HCT116 (cell line): ENCODE measurements around the gene POU4F1. TPM values are rescaled to one million over a fixed set of nuclear protein-coding genes. Genes with fewer than 3 reads are reported as not detected.

Source experiments
- ATAC-seq: fragments of 200-7000 bp; cut with Tn5 transposase; 2 replicates; pipeline ENCODE4 v1.9.1; 2020; ENCODE audit warnings: mild to moderate bottlenecking, moderate library complexity
- BruUV-seq: library from RNA; stranded (reverse); fragments of 400-500 nt; replicated peaks from 2 replicates; lab custom pipeline; 2021; lab: Mats Ljungman, UMichigan
- CTCF ChIA-PET: fragments of 300-600 bp; sonication (Branson Sonifier 250); formaldehyde crosslinking; loops from one replicate; lab custom pipeline; 2021; ENCODE audit warnings: antibody characterized with exemption; lab: Charles Lee
- POLR2A ChIA-PET: fragments of 300-600, 350-600 bp; sonication (Branson Sonifier 250); formaldehyde crosslinking; loops from one replicate; lab custom pipeline; 2021; ENCODE audit warnings: antibody characterized with exemption; lab: Charles Lee
- RAD21 ChIA-PET, 2 experiments: fragments of 300-600 bp; sonication (Branson Sonifier 250); formaldehyde crosslinking; loops; one replicate each; lab custom pipeline; 2023; ENCODE audit warnings: low total read pairs in 2 of 2; ENCODE audit not compliant: uncharacterized antibody in 2 of 2, unreplicated experiment in 2 of 2, low non-redundant PET in 1 of 2; lab: Charles Lee
- DNase-seq: peaks from one replicate; pipeline ENCODE4 v3.0.0-alpha.2; 2010; ENCODE audit warnings: low read depth, low spot score
- H2AFZ ChIP-seq: fragments of 200-600 bp; shearing (Covaris generic), sonication (generic); 2 replicates; pipeline ENCODE4 v1.6.1; 2017; ENCODE audit warnings: low read depth, mixed run types, mixed read lengths, antibody characterized with exemption, low read length; ENCODE audit not compliant: poor library complexity, severe bottlenecking
- H3K27ac ChIP-seq: 2 replicates; pipeline ENCODE4 v1.5.1; 2012; ENCODE audit warnings: low read depth, low read length
- H3K27me3 ChIP-seq: fragments of 200-600 bp; sonication (generic); 2 replicates; pipeline ENCODE4 v1.6.1; 2016; ENCODE audit warnings: mixed run types, low read length, mixed read lengths; ENCODE audit not compliant: insufficient read depth
- H3K36me3 ChIP-seq, 2 experiments: fragments of 200-500 bp in 1 of 2; fragments of 200-600 bp in 1 of 2; sonication (Bioruptor generic) in 1 of 2; sonication (generic) in 1 of 2; 2 replicates each; pipeline versions ENCODE4 v1.5.1 to v1.6.1; 2014 to 2016; ENCODE audit warnings: low read length in 2 of 2, inconsistent platforms in 1 of 2, mixed read lengths in 1 of 2, mixed run types in 1 of 2; ENCODE audit not compliant: insufficient read depth in 2 of 2, control insufficient read depth in 1 of 2
- H3K4me1 ChIP-seq, 2 experiments: fragments of 200-600 bp in 1 of 2; sonication (generic) in 1 of 2; 2 replicates each; pipeline versions ENCODE4 v1.5.1 to v1.6.1; 2012 to 2017; ENCODE audit warnings: low read length in 2 of 2, inconsistent platforms in 1 of 2, mild to moderate bottlenecking in 1 of 2, mixed read lengths in 1 of 2, mixed run types in 1 of 2, moderate library complexity in 1 of 2; ENCODE audit not compliant: insufficient read depth in 2 of 2, control insufficient read depth in 1 of 2
- H3K4me2 ChIP-seq: fragments of 200-600 bp; sonication (generic); 2 replicates; pipeline ENCODE4 v1.6.1; 2017; ENCODE audit warnings: mixed run types, low read length, mixed read lengths
- H3K4me3 ChIP-seq, 2 experiments: fragments of 200-600 bp in 1 of 2; sonication (generic) in 1 of 2; replicated peaks in 1 of 2; 2 replicates each; pipeline ENCODE4 v1.5.1; 2011 to 2016; ENCODE audit warnings: low read length in 2 of 2, control low read depth in 1 of 2, low read depth in 1 of 2, mild to moderate bottlenecking in 1 of 2, mixed read lengths in 1 of 2, mixed run types in 1 of 2
- H3K79me2 ChIP-seq: fragments of 200-600 bp; sonication (generic); 2 replicates; pipeline ENCODE4 v1.6.1; 2017; ENCODE audit warnings: mild to moderate bottlenecking, mixed run types, low read length, moderate library complexity, mixed read lengths; ENCODE audit not compliant: insufficient read depth
- H3K9ac ChIP-seq: fragments of 200-600 bp; sonication (generic); 2 replicates; pipeline ENCODE4 v1.6.1; 2016; ENCODE audit warnings: low read length, mixed read lengths
- H3K9me2 ChIP-seq: fragments of 200-600 bp; sonication (generic), shearing (Covaris generic); 2 replicates; pipeline ENCODE4 v1.6.1; 2017; ENCODE audit warnings: mixed run types, mild to moderate bottlenecking, moderate library complexity; ENCODE audit not compliant: insufficient read depth
- H3K9me3 ChIP-seq, 2 experiments: fragments of 200-500 bp in 1 of 2; fragments of 200-600 bp in 1 of 2; sonication (Bioruptor generic) in 1 of 2; sonication (generic) in 1 of 2; 2 replicates each; pipeline ENCODE4 v1.6.1; 2014 to 2017; ENCODE audit warnings: low read length in 2 of 2, mixed read lengths in 2 of 2, inconsistent platforms in 1 of 2, low read depth in 1 of 2, mild to moderate bottlenecking in 1 of 2, mixed run types in 1 of 2, moderate library complexity in 1 of 2; ENCODE audit not compliant: control insufficient read depth in 1 of 2, insufficient read depth in 1 of 2
- H4K20me1 ChIP-seq: fragments of 200-600 bp; sonication (generic), shearing (Covaris generic); 2 replicates; pipeline ENCODE4 v1.6.1; 2017; ENCODE audit warnings: mixed run types, mild to moderate bottlenecking, moderate library complexity; ENCODE audit not compliant: insufficient read depth
- ELF1 ChIP-seq: IDR thresholded peaks from 2 replicates; pipeline ENCODE4 v1.6.1; 2012; ENCODE audit warnings: low read depth, borderline replicate concordance
- EZH2 ChIP-seq: fragments of 200-600 bp; sonication (generic); IDR thresholded peaks from 2 replicates; pipeline ENCODE4 v1.6.1; 2017; ENCODE audit warnings: antibody characterized with exemption, mixed run types
- FOSL1 ChIP-seq: IDR thresholded peaks from 2 replicates; pipeline ENCODE4 v1.6.1; 2012; ENCODE audit warnings: low read depth
- JUND ChIP-seq: IDR thresholded peaks from 2 replicates; pipeline ENCODE4 v1.6.1; 2012
- intact Hi-C: fragments of 100-400 bp; cut with micrococcal nuclease; formaldehyde crosslinking; loops from 2 replicates; pipeline ENCODE4 v1.10.0; 2022
- total RNA-seq: library from RNA; stranded (reverse); gene quantifications from one replicate; pipeline ENCODE4 v1.2.1, GENCODE V29; 2021; ENCODE audit not compliant: unreplicated experiment
- TF ChIP-seq, protein P1 (sequence below): IDR thresholded peaks from 2 replicates; pipeline ENCODE4 v1.6.1; 2012
- TF ChIP-seq, protein P2 (sequence below): IDR thresholded peaks from 2 replicates; pipeline ENCODE4 v1.6.1; 2012; ENCODE audit warnings: low read depth

POU4F1 gene
- total RNA-seq, 1 experiment from 2014 or later = not detected

DNA sequence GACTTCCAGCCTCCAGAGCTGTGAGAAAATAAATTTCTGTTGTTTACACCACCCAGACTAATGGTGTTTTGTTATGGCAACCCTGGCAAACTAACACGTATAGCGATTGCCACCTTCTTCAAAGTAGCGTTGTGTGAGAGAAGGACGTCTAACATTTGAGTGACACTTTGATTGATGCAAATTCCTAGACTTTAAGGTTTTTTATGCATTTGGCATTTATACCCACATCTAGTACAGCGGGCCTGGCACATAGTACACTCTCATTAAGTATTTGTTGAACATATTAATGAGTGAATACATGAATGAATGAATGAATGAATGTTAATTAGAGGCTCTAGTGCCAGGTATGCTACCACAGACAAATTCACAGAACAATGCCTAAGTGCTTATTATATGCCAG is 36.7 kb downstream of the POU4F1 start:
- intact Hi-C loops = no loop called here
- Histone ChIP-seq H2AFZ (no peak overlapping the region), H3K4me1 (no peaks in the 10 kb centered on the region), H3K27ac (no peak overlapping the region), H3K9me2 (no peaks in the 10 kb centered on the region), H3K9ac (no peak overlapping the region), H3K36me3 (no peaks in the 10 kb centered on the region), H3K27me3 (peaks cover 11% of the 10 kb centered on the region; the same call in 1 of the 2 replicates), H3K4me3 (no peak overlapping the region), H3K79me2 (no peaks in the 10 kb centered on the region), H4K20me1 (no peaks in the 10 kb centered on the region; the same call in 1 of the 2 replicates), H3K4me2 (no peak overlapping the region), H3K9me3 (no peaks in the 10 kb centered on the region)
- no TSS peak for BruUV-seq
- ChIA-PET POLR2A (no interaction called here), RAD21 (no interaction called here), CTCF (no interaction called here)
- DNase-seq (no peak), ATAC-seq (no peak)
- TF ChIP-seq ELF1 = no peak
- TF ChIP-seq, protein P1, sequence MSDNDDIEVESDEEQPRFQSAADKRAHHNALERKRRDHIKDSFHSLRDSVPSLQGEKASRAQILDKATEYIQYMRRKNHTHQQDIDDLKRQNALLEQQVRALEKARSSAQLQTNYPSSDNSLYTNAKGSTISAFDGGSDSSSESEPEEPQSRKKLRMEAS = no peak
- TF ChIP-seq EZH2 = no peak
- TF ChIP-seq FOSL1 = no peak
- TF ChIP-seq JUND = no peak
- TF ChIP-seq, protein P2, sequence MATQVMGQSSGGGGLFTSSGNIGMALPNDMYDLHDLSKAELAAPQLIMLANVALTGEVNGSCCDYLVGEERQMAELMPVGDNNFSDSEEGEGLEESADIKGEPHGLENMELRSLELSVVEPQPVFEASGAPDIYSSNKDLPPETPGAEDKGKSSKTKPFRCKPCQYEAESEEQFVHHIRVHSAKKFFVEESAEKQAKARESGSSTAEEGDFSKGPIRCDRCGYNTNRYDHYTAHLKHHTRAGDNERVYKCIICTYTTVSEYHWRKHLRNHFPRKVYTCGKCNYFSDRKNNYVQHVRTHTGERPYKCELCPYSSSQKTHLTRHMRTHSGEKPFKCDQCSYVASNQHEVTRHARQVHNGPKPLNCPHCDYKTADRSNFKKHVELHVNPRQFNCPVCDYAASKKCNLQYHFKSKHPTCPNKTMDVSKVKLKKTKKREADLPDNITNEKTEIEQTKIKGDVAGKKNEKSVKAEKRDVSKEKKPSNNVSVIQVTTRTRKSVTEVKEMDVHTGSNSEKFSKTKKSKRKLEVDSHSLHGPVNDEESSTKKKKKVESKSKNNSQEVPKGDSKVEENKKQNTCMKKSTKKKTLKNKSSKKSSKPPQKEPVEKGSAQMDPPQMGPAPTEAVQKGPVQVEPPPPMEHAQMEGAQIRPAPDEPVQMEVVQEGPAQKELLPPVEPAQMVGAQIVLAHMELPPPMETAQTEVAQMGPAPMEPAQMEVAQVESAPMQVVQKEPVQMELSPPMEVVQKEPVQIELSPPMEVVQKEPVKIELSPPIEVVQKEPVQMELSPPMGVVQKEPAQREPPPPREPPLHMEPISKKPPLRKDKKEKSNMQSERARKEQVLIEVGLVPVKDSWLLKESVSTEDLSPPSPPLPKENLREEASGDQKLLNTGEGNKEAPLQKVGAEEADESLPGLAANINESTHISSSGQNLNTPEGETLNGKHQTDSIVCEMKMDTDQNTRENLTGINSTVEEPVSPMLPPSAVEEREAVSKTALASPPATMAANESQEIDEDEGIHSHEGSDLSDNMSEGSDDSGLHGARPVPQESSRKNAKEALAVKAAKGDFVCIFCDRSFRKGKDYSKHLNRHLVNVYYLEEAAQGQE = no peak
